HG03196 (cell line): ENCODE data around the gene PRDM11.

Experiments
- ATAC-seq: cut with Tn5 transposase; IDR thresholded peaks from one replicate; pipeline ENCODE4 v1.9.1; 2021; ENCODE audit not compliant: unreplicated experiment

Gene PRDM11

GRCh38 chr11:45173064-45173463 is 26.6 kb downstream of the PRDM11 start:
- no peak for ATAC-seq

GRCh38 chr11:45174168-45174835 is 27.9 kb downstream of the PRDM11 start:
- no peak for ATAC-seq

DNA sequence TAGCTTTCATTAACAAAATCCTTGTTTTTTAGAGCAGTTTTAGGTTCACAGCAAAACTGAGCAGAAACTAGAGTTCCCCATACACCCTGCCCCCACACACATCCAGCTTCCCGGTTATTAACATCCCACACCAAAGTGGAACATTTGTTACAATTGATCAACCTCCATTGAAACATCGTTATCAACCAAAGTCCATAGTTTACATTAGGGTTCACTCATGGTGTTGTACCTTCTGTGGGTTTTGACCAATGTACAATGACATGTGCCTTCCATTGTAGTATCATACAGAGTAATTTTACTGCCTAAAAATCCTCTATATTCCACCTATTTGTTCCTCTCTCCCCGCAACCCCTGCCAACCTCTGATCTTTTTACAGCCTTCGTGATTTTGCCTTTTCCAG is 28.5 kb downstream of the PRDM11 start:
- no peak for ATAC-seq

DNA sequence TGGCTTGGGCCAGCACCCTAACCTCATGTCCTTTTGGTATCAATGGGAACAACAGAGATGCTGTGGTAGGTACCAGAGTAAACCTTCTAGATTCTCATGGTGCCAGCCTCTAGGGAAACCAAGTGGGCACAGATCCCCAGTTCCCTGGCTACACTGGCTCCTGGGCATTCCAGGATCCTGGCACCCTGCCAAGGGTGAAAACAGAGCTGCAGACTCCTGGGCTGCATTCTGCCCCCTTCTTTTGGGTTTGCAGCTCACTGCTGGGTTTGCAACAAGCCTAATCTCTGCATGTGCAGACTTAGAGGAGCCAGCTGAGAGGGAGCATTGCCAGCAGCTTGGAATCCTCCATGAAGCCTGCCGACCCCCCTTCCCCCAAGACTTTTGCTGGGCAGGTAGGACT is 30.6 kb downstream of the PRDM11 start:
- ATAC-seq, result no peak

GRCh38 chr11:45178223-45178622 is 31.8 kb downstream of the PRDM11 start:
- no peak for ATAC-seq

- ATAC-seq, result no peak
Observed at GRCh38 chr11:45178890-45179671, 32.6 kb downstream of the PRDM11 start.

DNA sequence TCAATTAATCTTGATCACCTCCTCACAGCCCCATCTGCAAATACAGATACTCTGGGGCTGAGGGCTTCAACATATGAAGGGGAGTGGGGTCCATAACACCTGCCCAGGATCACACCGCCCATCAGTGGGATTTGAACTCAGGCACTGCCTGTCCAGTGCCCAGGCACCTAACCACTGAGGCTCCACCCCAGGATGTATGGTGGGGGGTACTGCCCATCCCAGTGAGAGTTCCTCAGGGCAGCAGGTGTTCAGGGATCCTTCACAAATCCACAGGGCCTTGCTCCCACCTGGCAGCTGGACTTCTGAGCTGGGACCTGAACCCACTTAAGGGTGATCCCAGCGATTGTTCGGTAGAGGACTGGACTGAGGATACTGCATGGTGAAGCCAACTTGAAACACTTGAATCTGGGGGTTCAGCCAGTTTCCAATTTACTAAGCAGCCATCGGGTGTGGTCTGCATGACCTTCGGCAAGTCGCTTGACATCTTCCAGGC is 33.3 kb downstream of the PRDM11 start:
- no peak for ATAC-seq

DNA sequence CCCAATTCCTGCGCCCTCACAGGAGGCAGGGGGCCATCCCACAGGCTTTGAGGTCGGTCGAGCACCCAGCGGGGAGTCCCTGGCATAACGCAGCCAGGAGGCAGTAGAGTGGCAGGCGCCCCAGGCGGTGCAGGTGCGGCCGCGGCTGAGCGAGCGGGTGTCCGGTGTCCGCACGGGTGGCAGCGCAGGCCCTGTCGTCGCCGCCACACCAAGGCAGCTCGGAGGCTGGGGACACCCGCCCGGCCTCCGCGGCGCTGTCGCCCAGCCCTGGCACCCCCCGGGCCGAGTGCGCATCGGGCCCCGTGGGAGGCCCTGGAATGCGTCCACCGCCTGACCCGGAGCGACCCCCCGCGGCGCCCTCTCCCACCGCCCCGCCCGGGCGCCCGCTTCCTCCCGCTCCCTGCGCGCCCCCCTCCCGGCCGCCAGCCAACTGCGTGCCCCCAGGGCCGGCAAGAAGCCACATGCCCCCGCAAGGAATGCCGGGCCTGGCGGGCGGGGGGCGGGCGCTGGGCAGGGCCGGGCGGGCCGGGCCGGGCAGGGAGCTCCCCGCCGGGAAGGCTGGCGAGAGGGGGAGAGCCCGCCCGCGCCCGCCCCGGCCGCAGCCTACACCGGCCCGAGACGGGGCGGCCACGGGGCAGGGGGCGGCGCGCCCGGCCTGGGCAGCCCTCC is 33.9 kb downstream of the PRDM11 start:
- ATAC-seq, result no peak

DNA sequence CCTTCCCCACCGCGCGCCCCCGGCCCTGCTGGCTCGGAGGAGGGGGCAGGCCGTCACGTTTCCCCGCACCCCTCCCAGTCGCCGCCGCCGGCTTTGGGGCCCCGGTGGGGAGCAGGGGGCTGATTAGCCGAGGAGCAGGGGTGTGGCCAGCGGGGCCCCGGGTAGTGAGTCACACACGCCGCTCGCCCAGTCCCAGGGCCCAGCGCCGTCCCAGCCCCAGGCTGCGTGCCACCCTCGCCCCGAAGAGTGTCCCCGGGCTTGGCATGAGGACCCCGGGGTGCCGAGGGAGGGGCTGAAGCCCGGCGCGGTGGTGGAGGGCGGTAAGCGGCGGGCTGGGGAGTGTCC is 34.4 kb downstream of the PRDM11 start:
- no peak for ATAC-seq

DNA sequence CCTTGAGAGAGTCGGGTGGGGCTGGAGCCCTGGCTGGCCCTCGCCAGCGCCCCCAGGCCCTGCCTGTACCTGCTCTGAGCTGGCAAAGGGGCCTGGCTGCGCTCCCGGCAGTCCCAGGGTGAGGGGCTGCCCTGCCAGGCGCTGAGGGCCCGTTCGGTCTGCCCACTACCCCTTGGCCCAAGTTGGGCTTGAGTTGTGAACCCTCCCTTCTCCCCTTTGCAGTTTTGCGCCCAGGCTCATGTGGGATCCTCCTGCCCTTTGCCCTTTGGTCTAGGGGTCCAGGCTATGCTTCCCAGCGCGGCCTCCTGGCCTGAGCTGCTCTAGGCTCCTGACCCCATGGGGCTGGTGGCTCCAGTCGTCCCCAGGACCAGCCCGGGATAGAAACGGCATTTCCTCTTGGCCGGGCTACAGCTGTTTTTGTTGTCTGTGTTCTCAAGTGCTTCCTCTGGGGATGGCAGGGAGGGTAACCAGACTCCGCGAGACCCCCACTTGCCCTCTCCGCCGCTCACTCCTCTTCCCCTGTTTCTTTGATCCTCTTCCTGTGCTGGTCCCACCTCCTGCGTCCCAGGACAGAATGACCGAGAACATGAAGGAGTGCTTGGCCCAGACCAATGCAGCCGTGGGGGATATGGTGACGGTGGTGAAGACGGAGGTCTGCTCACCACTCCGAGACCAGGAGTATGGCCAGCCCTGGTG is 34.9 kb downstream of the PRDM11 start:
- ATAC-seq, result no peak

DNA sequence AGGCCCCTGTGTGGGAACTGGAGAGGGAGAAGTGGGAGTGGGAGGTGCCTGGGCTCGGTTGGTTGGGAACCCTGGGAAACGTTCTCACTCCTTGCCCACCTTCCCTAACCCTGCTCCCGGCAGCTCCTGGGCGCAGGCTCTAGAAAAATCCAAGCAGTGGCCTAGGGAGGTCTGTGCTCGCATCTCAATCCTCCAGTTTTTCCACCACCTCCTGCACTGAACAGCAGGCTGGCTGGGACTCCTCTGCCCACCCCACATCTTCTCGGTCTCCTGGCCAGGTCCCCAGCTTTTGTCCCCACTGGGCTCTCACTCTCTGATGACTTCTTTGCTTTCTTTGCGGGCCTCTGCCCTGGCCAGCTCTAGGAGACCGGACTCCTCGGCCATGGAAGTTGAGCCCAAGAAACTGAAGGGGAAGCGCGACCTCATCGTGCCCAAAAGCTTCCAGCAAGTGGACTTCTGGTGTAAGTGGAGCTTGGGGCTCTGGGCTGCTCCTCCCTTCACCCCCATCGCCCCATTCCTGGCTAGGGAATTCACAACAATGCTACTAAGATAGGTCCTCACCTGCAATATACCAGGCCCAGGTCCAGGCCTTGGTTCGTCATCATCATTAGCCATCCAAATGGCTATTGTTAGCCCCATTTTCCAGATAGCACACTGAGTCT is 35.6 kb downstream of the PRDM11 start:
- no peak for ATAC-seq

DNA sequence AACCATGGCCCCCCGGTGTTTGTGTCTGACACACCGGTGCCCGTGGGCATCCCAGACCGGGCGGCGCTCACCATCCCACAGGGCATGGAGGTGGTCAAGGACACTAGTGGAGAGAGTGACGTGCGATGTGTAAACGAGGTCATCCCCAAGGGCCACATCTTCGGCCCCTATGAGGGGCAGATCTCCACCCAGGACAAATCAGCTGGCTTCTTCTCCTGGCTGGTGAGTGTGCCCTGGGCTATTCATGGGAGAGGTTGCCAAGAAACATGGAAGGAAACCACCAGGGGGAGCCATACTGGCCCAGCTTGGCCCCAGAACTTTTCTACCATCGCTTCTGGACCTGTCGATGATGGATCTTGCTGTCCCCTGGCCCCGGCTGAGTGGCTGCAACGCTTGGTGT is 36.5 kb downstream of the PRDM11 start:
- ATAC-seq, result no peak

DNA sequence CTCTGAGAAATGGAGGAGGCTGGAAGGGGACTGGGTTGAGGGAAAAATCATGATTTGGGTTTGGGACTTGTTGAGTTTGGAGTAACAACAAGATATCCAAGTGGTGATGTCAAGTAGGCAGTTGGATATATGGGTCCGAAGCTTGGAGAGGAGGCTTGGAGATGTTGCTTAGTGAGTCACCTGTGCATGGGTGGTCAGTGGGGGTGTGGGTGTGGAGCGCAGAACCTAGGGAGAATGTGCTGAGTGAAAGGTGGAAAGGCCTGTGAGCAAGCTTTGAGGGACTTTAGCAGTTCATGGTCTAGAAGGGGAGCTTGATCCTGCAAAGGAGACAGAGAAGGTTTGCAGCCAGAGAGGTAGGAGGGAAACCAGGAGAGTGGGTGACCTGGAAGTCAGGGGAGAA is 38.2 kb downstream of the PRDM11 start:
- ATAC-seq, result no peak

GRCh38 chr11:45185228-45185729 is 38.8 kb downstream of the PRDM11 start:
- no peak for ATAC-seq

GRCh38 chr11:45187375-45187774 is 40.9 kb downstream of the PRDM11 start:
- ATAC-seq, result no peak

DNA sequence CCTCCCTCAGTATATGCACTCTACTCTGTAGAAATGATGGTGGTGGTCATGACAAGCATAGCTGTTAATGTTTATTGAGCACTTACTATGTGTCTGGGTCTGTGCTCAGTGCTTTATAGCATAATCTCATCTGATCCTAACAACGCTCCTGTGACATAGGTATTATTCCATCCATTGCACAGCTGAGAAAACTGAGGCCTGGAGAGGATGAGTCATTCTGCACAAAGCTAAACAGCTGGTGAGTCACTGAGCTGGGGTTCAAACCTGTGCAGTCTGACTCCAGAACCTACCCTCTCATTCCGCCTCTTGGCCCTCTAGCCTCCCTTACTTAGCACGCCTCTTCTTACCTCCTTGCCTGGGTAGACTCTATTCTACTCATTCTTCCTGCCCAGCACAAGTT is 41.7 kb downstream of the PRDM11 start:
- no peak for ATAC-seq

- no peak for ATAC-seq
Observed at GRCh38 chr11:45189230-45189629, 42.8 kb downstream of the PRDM11 start.

- ATAC-seq, result no peak
Observed at GRCh38 chr11:45193695-45194094, 47.3 kb downstream of the PRDM11 start.

- no peak for ATAC-seq
Observed at GRCh38 chr11:45204761-45205160, 58.3 kb downstream of the PRDM11 start.

- no peak for ATAC-seq
Observed at GRCh38 chr11:45205978-45206377, 59.5 kb downstream of the PRDM11 start.

GRCh38 chr11:45208135-45208534 is 61.7 kb downstream of the PRDM11 start:
- ATAC-seq, result no peak
